GM18868 (cell line): ENCODE results near the gene NINJ2.
"Not testable (repeated sequence)": the region's sequence is repeated elsewhere in the genome, so short reads cannot be mapped to it uniquely, and the experiment has no call there.

ENCODE experiments used
- ATAC-seq: cut with Tn5 transposase; IDR thresholded peaks from one replicate; pipeline ENCODE4 v1.9.1; 2021; ENCODE audit warnings: mild to moderate bottlenecking, moderate library complexity; ENCODE audit not compliant: unreplicated experiment

NINJ2 gene

GRCh38 chr12:588024-588322, 75.3 kb downstream of the NINJ2 start:
- ATAC-seq: no peak

- ATAC-seq: no peak
Observed at GRCh38 chr12:587132-588023, 75.9 kb downstream of the NINJ2 start.

GRCh38 chr12:586318-587071, 76.8 kb downstream of the NINJ2 start:
- ATAC-seq: no peak

- no peak for ATAC-seq
Observed at GRCh38 chr12:585062-586061, 77.9 kb downstream of the NINJ2 start.

GRCh38 chr12:583251-583869, 79.9 kb downstream of the NINJ2 start:
- ATAC-seq: no peak

- ATAC-seq: no peak
Observed at GRCh38 chr12:581746-582145, 81.5 kb downstream of the NINJ2 start.

GRCh38 chr12:581321-581720, 81.9 kb downstream of the NINJ2 start:
- no peak for ATAC-seq

GRCh38 chr12:580813-581212, 82.4 kb downstream of the NINJ2 start:
- ATAC-seq: no peak

GRCh38 chr12:579420-580110, 83.7 kb downstream of the NINJ2 start:
- no peak for ATAC-seq

GRCh38 chr12:578748-579419, 84.4 kb downstream of the NINJ2 start:
- ATAC-seq: no peak

- not testable (repeated sequence) for ATAC-seq
Observed at GRCh38 chr12:577994-578747, 85.1 kb downstream of the NINJ2 start.

- ATAC-seq: no peak
Observed at GRCh38 chr12:576615-577110, 86.6 kb downstream of the NINJ2 start.

- peak; percentile 62 for ATAC-seq
Observed at GRCh38 chr12:575948-576614, 87.2 kb downstream of the NINJ2 start.

GRCh38 chr12:575129-575502, 88.1 kb downstream of the NINJ2 start:
- ATAC-seq: no peak

GRCh38 chr12:574475-575128, 88.6 kb downstream of the NINJ2 start:
- no peak for ATAC-seq

- ATAC-seq: no peak
Observed at GRCh38 chr12:573232-573631, 90.0 kb downstream of the NINJ2 start.

- no peak for ATAC-seq
Observed at GRCh38 chr12:572532-572899, 90.7 kb downstream of the NINJ2 start.
